ENCODE data around the gene CXorf58. TPM values are rescaled to one million over a fixed set of nuclear protein-coding genes. Genes with fewer than 3 reads are reported as not detected.

Gene CXorf58
- total RNA-seq, 1 donor from 2014 or later: not detected

DNA sequence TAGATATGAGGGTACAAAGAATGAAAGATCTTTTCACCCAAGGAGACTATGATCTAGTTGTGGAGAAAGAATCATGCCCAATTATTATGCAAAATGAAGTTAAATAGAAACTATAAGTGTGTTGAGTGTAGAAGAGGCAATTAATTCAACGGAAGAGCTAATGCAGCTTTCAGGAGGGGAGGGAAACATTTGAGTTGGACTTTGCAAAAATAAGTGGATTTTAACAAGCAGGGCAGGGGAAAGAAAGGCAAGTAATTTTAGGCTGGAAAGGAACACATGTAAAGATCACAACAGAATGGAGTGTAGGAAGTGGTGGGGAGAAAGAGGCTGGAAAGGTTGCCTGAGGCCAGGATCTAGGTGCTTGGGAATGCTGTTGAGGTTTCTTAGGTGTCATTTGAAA lies 75.1 kb downstream of the CXorf58 start:
- Mint-ChIP-seq H3K36me3 (peaks cover 28% of the 10 kb centered on the region), H3K27ac (no peak overlapping the region), H3K9me3 (no peaks in the 10 kb centered on the region), H3K4me3 (no peak overlapping the region), H3K4me1 (ENCODE audit: unreplicated experiment) (peaks cover 23% of the 10 kb centered on the region), H3K27me3 (no peaks in the 10 kb centered on the region)
- DNase-seq (ENCODE audit: extremely low spot score, unreplicated experiment): no peak
- TF ChIP-seq, protein P1, sequence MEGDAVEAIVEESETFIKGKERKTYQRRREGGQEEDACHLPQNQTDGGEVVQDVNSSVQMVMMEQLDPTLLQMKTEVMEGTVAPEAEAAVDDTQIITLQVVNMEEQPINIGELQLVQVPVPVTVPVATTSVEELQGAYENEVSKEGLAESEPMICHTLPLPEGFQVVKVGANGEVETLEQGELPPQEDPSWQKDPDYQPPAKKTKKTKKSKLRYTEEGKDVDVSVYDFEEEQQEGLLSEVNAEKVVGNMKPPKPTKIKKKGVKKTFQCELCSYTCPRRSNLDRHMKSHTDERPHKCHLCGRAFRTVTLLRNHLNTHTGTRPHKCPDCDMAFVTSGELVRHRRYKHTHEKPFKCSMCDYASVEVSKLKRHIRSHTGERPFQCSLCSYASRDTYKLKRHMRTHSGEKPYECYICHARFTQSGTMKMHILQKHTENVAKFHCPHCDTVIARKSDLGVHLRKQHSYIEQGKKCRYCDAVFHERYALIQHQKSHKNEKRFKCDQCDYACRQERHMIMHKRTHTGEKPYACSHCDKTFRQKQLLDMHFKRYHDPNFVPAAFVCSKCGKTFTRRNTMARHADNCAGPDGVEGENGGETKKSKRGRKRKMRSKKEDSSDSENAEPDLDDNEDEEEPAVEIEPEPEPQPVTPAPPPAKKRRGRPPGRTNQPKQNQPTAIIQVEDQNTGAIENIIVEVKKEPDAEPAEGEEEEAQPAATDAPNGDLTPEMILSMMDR (conservative IDR thresholded peaks at IDR 0.05): no peak

Other genes with a start within 250 kb of the CXorf58 start
- 195 and 268 TPM in 2 replicates for gene PRDX4, start 240.5 kb upstream of the CXorf58 start, total RNA-seq (ENCODE audit: low replicate concordance)
- 37.9 and 51.2 TPM in 2 replicates for gene ACOT9, start 164.7 kb upstream of the CXorf58 start, total RNA-seq (ENCODE audit: low replicate concordance)
- 440 and 517 TPM in 2 replicates for gene SAT1, start 124.8 kb upstream of the CXorf58 start, total RNA-seq (ENCODE audit: low replicate concordance)
- gene APOO, start 68 bp upstream of the CXorf58 start, total RNA-seq (ENCODE audit: low replicate concordance): 45.8 and 78.2 TPM in 2 replicates
- 12.0 and 17.6 TPM in 2 replicates for gene KLHL15, start 119.2 kb downstream of the CXorf58 start, total RNA-seq (ENCODE audit: low replicate concordance)
- gene EIF2S3, start 146.9 kb downstream of the CXorf58 start, total RNA-seq (ENCODE audit: low replicate concordance): 368 and 418 TPM in 2 replicates
- gene ZFX, start 241.7 kb downstream of the CXorf58 start, total RNA-seq (ENCODE audit: low replicate concordance): 68.8 and 79.7 TPM in 2 replicates

Data from type B pancreatic cell (in vitro differentiated cells).